ENCODE measurements around the gene TMED4.
A peak's percentile ranks its signal among the peaks of the same experiment; 100 is the strongest.

TMED4 gene

DNA sequence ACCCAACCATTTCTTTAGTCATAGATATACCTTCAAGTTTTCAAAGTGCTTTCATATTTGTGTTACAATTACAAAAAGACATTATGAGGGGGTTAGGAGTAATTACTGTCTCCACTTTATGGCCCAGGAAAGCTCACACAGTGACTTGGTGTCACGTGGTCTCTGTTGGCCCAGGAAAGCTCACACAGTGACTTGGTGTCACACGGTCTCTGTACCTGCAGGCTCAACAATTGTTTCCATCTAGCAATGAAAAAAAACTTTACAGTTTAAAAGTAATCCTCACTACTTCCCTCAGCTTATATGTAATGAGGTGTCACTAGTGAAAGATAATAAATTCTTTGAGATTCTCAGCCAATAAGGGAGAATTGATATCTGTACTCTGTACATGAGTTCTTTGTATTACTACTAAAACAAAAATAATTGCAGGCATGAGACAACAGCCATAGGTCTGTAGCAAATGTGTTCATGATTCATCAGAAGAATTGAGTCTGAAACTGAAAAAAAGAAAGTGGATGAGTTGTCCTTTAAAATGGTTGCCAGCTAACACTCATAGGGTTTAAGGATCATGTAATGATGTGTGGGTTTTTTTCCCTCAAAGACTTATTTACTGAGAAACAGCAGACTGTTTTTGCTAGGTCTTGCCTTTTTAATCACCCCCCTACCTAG lies 35.3 kb upstream of the TMED4 start:
- TF ChIP-seq, protein P1, sequence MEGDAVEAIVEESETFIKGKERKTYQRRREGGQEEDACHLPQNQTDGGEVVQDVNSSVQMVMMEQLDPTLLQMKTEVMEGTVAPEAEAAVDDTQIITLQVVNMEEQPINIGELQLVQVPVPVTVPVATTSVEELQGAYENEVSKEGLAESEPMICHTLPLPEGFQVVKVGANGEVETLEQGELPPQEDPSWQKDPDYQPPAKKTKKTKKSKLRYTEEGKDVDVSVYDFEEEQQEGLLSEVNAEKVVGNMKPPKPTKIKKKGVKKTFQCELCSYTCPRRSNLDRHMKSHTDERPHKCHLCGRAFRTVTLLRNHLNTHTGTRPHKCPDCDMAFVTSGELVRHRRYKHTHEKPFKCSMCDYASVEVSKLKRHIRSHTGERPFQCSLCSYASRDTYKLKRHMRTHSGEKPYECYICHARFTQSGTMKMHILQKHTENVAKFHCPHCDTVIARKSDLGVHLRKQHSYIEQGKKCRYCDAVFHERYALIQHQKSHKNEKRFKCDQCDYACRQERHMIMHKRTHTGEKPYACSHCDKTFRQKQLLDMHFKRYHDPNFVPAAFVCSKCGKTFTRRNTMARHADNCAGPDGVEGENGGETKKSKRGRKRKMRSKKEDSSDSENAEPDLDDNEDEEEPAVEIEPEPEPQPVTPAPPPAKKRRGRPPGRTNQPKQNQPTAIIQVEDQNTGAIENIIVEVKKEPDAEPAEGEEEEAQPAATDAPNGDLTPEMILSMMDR (IDR thresholded peaks at IDR 0.05; ENCODE audit: low read length, missing control alignments), result no peak
- H3K4me3 ChIP-seq (replicated peaks; ENCODE audit: low read depth, low read length), result no peak overlapping the region
- DNase-seq (ENCODE audit: low read depth), result no peak

DNA sequence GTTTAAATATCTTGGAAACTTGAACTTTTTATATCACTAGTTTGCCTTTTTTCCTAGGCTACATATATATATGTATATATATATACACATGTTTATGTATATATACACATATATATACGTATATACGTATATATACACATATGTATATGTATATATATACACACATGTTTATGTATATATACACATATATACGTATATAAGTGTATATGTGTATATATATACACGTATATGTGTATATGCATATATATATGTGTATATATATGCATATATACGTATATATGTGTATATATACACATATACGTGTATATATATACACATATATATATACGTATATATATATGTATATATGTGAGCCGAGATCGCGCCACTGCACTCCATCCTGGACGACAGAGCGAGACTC lies 34.5 kb upstream of the TMED4 start:
- no peak for DNase-seq (ENCODE audit: low read depth)
- TF ChIP-seq, protein P1 (IDR thresholded peaks at IDR 0.05; ENCODE audit: low read length, missing control alignments), result no peak
- H3K4me3 ChIP-seq (replicated peaks; ENCODE audit: low read depth, low read length), result no peak overlapping the region

DNA sequence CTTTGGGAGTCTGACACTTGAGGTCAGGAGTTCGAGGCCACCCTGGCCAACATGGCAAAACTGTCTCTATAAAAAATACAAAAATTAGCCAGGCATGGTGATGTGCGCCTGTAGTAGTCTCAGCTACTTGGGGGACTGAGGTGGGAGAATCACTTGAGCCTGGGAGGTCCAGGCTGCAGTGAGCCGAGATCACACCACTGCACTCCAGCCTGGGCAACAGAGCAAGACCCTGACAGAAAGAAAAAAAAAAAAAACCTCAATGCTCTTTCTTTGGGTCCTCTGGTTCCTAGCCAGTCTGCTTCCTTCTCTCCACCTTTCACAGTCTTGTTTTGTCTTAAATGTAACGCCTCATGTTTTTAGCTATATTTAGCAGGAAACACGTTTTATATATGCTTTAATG lies 33.8 kb upstream of the TMED4 start:
- H3K4me3 ChIP-seq (replicated peaks; ENCODE audit: low read depth, low read length), result no peak overlapping the region
- DNase-seq (ENCODE audit: low read depth), result no peak
- TF ChIP-seq, protein P1 (IDR thresholded peaks at IDR 0.05; ENCODE audit: low read length, missing control alignments), result no peak

DNA sequence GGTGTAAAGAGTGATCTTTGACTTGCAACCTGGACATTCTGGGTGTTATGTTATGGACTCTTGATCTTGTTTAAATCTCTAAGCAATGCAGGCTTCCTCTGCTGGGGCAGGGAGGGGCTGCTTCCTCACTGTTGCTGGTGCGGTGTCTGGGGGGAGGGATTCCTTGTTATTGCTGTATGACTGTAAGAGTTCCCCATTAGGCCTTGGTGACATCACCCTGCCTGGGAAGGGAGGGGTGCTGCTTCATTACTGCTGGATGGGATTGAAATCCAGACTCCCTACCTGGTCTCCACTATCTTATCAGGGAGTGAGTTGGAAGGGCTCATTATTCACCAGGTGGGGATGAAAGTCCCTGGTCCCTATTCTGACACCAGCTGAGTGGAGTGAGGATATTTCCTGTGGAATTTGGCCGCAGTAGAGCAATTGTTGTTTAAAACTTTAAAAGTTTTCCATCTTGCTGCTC lies 33.1 kb upstream of the TMED4 start:
- no peak for DNase-seq (ENCODE audit: low read depth)
- TF ChIP-seq, protein P1 (IDR thresholded peaks at IDR 0.05; ENCODE audit: low read length, missing control alignments), result no peak
- no peak overlapping the region for H3K4me3 ChIP-seq (replicated peaks; ENCODE audit: low read depth, low read length)

DNA sequence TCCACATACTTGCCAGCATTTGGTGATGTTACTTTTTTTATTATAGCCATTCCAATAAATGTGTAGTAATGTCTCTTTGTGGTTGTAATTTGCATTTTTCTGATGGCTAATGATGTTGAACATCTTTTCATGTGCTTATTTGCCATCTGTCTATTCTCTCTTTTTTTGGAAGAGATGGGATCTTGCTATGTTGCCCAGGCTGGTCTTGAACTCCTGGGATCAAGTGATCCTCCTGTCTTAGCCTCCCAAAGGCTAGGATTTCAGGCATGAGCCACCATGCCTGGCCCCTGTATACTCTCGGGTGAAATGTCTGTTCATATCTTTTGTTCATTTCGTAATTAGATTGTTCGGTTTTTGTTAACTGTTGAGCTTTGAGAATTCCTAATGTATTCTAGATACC lies 27.8 kb upstream of the TMED4 start:
- DNase-seq (ENCODE audit: low read depth), result no peak
- no peak overlapping the region for H3K4me3 ChIP-seq (replicated peaks; ENCODE audit: low read depth, low read length)
- TF ChIP-seq, protein P1 (IDR thresholded peaks at IDR 0.05; ENCODE audit: low read length, missing control alignments), result no peak

DNA sequence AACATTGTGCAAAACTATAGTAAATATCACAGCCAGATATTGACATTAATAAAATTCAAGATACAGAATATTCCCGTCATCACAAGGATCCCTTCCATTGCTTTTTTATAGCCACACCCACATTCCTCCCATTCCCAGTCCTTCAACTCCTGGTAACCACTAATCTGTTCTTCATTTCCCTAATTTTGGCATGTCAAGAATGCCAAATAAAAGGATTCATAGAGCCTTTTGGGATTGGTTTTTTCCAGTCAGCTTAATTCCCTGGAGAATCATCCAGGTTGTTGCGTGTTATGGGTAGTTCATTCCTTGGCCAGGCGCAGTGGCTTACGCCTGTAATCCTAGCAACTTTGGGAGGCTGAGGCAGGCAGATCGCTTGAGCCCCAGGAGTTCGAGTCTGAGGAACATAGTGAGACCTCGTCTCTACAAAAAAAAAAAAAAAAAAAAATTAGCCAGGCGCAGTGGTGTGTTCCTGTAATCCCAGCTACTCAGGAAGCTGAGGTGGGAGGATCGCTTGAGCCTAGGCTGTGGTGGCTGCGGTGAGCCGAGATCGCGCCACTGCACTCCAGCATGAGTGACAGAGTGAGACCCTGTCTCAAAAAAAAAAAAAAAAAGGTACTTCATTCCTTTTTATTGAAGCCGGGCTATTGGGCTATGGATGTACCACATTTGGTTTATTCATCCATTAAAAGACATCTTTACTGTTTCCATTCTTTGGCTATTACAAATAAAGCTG lies 27.1 kb upstream of the TMED4 start:
- H3K4me3 ChIP-seq (replicated peaks; ENCODE audit: low read depth, low read length), result no peak overlapping the region
- peak; percentile 28 for DNase-seq (ENCODE audit: low read depth)
- TF ChIP-seq, protein P1 (IDR thresholded peaks at IDR 0.05; ENCODE audit: low read length, missing control alignments), result no peak
